Astrocyte of the hippocampus (primary cell): ENCODE measurements around the gene TK1.

Experiments used
- DNase-seq: peaks from one replicate; pipeline ENCODE4 v3.0.0; 2011; ENCODE audit warnings: low read depth, low spot score

The TK1 gene

DNA sequence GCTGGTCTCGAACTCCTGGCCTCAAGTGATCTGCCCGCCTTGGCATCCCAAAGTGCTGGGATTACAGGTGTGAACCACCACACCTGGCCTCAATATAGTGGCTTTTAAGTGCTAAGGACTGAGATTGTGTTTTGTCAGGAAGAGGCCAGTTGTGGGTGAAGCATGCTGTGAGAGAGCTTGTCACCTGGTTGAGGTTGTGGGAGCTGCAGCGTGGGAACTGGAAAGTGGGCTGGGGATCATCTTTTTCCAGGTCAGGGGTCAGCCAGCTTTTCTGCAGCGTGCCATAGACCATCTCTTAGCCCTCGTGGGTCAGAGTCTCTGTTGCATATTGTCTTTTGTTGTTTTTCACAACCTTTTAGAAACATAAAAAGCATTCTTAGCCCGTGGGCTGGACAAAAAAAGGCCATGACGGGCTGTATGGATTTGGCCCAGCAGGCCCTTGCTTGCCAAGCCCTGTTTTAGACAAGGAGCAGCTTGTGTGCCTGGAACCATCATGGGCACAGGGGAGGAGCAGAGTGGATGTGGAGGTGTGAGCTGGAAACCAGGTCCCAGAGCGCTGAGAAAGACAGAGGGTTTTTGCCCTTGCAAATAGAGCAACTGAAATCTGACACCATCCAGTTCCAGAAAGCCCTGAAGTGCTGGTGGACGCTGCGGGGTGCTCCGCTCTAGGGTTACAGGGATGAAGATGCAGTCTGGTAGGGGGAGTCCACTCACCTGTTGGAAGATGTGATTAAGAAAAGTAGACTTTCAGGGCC lies 32.7 kb upstream of the TK1 start:
- no peak for DNase-seq

GRCh38 chr17:78214706-78215061 lies 27.8 kb upstream of the TK1 start:
- no peak for DNase-seq

GRCh38 chr17:78214016-78214705 lies 27.3 kb upstream of the TK1 start, which contains the start of gene BIRC5:
BIRC5 (plus strand) TSS chr17:78214253; CDS start chr17:78214317, 64 bp downstream.
- peak; percentile 93 for DNase-seq

- DNase-seq: no peak
Measured at GRCh38 chr17:78211032-78211431, 24.2 kb upstream of the TK1 start.

GRCh38 chr17:78210111-78210510 lies 23.3 kb upstream of the TK1 start:
- no peak for DNase-seq

DNA sequence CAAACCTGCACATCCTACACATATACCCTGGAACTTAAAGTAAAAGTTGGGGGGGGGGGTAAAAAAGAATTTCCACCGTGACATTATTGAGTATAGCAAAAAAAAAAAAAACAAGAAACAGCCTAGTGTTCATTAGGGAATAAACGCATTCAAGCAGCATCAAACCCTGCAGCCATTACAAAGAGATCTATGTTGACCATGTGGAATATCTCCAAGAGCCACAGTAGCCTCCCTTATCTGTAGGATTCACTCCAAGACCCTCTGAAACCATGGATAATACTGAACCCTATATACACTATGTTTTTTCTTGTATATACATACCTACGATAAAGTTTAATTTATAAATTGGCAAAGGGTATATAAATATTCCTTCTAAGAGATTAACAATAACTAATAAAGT lies 21.6 kb upstream of the TK1 start:
- DNase-seq: no peak

- DNase-seq: no peak
Measured at GRCh38 chr17:78206298-78206697, 19.4 kb upstream of the TK1 start.

GRCh38 chr17:78205124-78205775 lies 18.4 kb upstream of the TK1 start:
- no peak for DNase-seq

DNA sequence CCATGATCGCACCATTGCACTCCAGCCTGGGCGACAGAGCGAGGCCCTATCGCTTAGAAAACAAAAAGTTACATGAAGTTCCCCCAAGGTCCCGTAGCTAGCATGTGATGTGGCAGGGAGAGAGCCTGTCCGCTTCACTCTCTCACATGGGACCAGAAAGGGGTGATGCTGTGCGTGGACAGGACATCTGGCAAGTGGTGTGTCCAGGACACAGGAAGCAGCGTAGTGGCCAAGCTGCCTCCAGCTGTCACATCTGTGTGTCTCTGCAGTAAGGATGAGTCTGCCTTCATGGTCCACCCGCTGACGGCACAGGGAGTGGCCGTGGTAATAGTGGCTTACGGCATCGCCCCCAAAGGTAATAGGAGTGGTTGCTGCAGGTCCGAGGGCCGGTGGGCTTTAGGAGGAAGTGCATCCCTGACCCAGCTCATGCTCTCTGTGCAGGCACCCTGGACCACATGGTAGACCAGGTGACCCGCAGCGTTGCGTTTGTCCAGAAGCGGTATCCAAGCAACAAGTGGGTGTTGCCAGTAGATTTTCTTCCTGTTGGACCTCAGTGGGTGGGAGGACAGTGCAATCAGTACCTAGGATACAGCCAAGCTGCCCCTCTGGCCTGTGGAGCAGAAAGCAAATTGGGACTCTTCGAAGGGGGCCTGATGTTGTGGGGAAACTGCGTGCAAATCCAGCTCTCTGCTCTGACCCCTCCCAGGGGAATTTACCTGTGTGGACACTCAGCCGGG lies 17.7 kb upstream of the TK1 start:
- no peak for DNase-seq

DNA sequence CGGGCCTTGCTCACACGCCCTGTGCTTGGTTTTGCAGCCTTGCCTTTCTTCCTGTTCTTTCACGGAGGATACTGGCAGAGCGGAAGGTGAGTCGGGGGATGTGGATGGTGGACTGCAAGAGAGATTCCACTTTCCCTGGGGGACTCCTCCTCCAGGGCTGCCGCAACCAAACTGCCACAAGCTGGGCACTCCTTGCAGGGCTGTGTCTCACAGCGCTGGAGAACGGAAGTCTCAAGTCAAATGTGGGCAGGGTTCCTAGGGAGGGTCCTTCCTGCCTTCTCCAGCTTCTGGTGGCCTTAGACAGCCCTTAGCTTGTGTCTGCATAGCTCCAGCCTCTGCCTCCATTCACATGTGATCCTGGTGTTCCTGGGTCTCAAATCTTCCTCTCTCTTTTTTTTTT lies 15.8 kb upstream of the TK1 start:
- no peak for DNase-seq

GRCh38 chr17:78200451-78200850 lies 13.6 kb upstream of the TK1 start:
- no peak for DNase-seq

DNA sequence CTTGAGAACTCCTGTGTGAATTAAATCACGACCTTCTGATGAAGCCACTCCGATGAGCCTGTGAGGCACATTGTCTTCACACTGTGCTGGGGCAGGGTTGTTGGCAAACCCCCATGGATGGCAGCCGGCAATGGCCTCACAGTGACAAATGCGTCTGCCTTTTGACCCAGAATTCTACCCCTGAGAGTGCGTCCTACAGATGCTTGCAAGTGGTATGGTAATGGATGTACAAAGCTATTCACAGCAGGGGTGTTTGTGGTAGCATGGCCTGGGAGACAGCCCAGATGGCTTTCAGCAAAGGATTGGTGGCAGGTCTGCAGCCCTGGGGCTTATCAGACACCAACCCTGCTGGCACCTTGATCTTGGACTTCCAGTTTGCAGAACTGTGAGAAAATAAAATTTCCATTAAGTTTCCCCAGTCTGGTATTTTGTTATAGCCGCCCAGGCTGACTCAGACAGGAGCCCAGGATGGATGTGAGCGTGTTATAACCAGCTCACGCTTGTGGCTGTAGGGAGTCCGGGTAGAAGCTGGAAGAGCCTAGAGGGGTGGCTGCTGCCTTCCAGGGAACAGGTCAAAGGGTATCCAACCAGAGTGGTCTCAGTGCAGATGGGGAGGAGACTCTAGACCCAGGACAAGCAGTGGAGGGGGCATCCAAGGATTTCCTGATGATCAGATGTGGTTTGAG lies 10.4 kb upstream of the TK1 start:
- peak; percentile 16 for DNase-seq

DNA sequence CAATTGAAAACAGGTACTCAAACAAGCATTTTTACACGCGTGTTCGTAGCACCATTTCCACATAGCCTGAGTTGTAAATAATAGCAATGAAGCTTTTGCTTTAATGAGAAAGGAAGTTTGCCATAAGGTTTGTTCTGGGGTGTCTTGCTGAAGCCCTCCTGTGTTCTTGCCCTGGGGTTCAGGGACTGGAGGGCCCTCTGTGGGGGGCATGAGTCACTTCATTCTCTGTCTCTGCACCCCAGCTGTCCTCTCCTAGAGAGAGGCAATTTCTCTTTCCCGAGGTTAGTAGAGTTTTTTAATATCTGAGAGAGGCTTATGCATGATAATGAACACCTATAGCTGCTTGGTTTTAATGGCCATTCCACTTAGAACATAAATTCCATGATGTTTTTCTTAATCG lies 9.9 kb upstream of the TK1 start:
- DNase-seq: no peak

DNA sequence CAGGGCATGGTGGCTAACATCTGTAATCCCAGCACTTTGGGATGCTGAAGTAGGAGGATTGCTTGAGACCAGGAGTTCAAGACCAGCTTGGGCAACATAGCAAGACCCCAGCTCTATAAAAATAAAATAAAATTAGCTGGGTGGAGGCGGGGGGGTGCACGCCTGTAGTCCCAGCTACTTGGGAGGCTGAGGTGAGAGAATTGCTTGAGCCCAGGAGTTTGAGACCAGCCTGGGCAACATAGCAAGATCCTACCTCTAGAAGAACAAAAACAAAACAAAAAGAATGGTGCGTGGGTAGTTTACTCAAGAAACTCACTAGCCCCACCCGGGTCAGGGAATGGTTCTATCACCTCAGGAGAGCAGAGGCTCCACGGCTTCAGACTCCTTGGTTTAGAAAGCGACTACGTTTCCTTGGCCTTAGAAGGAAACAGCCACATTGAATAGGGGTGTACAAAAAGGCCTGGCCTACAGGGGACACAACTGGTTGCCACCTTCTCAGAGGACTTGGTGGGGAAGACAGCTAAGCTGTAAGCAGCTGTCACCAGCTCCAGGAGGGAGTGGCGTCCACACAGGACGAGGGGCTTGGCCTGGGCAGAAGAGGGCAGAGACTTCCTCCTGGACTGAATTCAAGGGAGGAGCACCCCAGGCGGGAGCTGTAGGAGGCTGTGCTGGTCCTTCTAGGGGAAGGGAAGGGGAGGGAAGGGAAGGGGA lies 716 bp downstream of the TK1 start:
- DNase-seq: no peak

- no peak for DNase-seq
Measured at GRCh38 chr17:78184868-78185267, 2.0 kb downstream of the TK1 start.

DNA sequence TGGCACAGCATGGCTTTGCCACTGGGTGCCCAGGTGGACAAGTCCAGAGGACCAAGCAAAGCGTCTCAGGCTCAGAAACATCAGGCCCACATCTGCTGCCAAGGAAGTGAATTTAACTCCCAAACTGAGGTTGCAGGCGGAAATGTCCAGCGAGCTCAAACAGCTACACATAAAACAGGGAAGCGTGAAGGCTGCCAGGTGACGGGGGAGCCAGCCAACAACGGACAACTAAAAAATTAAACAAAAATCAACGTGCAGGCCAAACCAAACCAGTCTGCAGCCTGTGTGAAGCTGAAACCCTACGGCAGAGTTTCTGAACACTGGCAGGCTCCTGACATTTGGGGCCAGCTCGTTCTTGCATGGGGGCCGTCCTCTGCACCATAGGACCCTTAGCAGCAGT lies 2.5 kb downstream of the TK1 start:
- no peak for DNase-seq

- DNase-seq: no peak
Measured at GRCh38 chr17:78183916-78184315, 2.9 kb downstream of the TK1 start.

GRCh38 chr17:78182504-78182903 lies 4.3 kb downstream of the TK1 start:
- DNase-seq: no peak

DNA sequence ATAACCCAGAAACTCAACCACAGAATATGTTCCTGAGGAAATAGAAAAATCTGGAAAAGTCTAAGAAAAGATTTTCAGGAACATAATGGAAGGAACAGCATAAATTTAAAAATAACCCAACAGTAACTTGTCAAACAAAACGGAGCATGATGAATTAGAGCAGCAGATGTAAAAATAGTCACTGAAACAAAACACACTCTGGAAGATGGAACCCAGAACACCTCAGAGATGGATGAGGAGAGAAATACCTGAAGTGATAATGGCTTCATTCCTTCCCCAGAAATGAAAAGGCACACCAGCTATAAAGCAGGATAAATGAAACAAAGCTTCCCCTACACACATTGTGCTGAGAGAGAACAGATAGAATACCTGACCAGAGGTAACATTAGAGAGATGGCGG lies 6.3 kb downstream of the TK1 start:
- DNase-seq: no peak

DNA sequence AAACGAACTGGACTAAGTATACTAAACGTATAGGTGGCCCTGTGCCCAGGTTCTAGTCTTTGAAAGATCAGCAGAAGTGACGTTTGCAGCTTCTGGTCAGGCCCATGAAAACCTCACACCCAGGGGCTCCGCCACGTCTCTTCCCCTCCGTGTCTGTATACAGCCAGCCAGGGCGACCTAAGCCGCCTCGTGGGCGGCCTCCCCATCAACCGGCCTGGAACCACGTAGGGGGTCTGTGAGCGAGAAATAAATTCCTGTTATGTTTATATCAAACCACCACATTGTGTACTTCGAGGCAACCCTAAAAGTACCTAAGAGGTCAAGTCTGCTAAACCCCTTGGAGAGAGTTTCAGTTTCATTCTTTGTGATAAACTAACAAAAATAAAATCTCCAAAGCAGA lies 6.8 kb downstream of the TK1 start:
- DNase-seq: no peak

DNA sequence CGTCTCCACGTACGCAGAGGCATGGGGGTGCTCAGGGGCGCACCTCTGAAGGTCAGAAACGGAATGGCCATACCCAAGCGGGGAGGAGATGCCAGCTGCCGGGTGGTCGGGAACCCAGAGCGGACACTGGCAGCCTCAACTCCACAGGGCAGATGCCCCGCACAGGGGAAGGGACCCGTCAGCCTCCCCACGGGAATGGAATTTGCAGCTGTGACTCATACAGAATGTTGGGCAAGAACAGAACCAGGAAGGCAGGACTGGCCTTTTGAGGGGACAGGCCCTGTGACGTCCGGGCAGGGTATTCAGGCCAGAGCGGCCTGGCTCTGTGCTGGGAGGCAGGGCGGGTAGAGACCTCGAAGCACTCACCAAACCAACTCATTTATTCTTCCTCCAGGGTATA lies 7.5 kb downstream of the TK1 start:
- DNase-seq: peak; percentile 78
